Measurements from ENCODE around the gene HSPB6.

The HSPB6 gene

DNA sequence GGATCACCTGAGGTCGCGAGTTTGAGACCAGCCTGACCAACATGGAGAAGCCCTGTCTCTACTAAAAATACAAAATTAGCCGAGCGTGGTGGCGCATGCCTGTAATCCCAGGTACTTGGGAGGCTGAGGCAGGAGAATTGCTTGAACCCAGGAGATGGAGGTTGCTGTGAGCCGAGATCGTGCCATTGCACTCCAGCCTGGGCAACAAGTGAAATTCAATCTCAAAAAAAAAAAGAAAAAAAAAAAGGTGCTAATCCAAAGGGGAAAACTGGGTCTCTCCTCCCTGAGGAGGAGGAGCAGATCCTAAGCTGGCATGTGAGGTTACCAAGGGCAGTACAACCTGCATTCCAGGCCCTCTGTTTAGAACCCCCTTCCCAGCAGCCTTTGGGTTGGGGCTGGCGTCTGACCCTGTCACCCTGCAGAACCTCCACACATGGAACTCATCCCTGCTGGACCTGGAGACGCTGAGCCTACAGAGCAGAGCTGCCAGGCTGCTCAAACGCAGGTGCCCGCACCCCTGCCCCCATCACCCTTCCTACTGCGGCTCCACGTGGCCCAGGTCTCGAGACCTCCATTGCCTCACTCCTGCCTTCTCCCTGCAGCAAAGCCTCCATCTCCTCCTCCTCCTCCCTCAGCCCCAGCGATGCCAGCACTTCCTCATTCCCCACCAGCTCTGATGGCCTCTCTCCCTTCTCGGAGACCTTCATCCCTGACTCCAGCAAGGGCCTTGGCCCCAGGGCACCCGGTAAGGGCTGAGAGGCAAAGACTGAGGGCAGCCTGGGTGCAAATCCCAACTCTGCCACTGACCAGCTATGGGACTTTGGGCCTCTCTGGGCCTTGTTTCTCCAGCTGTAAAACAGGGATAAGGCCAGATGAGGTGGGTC, 7.8 kb upstream of the HSPB6 start:
- DNase-seq, result no peak

DNA sequence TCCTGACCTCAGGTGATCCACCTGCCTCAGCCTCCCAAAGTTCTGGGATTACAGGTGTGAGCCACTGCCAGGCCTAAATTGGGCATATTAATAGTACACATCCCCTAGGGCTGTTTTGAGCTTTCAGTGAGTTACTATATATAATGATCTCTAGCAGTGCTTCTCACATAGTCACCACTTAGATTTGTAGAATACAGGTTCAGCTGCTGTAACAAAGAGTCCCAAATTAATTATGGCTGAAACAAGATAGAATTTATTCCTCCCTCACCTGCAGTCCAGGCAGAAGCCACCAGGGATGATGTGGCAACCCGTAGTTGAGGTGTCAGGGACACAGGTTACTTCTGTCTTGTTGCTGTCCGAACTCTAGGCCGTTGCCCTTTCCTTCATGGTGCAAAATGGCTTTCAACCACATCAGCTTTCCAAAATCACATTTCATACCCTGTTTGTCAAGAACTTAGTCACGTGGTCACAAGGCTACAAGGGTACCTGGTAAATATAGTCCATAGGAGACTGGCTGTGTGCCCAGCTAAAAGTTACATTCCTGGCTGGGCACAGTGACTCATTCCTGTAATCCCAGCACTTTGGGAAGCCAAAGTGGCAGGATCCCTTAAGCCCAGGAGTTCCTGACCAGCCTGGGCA, 4.0 kb upstream of the HSPB6 start:
- DNase-seq, result no peak

DNA sequence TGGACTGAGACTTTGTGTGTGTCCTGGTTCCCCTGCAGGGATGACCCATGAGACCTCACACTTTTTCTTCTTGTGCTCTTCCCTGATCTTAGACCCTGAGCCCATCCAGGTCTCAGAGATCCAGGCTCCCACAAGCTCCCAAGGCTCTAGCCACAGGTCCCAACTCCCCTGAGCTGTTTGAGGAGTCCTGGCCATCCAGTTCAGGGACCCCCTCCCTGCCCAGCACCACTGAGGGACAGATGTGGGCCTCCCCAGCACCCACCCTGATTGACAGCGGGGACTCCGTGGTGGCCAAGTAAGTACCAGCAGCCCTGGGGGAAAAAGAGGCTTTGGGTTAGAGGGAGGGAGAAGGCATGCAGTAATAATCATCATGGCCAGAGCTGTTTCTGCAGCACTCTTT, 2.9 kb upstream of the HSPB6 start:
- no peak for DNase-seq

DNA sequence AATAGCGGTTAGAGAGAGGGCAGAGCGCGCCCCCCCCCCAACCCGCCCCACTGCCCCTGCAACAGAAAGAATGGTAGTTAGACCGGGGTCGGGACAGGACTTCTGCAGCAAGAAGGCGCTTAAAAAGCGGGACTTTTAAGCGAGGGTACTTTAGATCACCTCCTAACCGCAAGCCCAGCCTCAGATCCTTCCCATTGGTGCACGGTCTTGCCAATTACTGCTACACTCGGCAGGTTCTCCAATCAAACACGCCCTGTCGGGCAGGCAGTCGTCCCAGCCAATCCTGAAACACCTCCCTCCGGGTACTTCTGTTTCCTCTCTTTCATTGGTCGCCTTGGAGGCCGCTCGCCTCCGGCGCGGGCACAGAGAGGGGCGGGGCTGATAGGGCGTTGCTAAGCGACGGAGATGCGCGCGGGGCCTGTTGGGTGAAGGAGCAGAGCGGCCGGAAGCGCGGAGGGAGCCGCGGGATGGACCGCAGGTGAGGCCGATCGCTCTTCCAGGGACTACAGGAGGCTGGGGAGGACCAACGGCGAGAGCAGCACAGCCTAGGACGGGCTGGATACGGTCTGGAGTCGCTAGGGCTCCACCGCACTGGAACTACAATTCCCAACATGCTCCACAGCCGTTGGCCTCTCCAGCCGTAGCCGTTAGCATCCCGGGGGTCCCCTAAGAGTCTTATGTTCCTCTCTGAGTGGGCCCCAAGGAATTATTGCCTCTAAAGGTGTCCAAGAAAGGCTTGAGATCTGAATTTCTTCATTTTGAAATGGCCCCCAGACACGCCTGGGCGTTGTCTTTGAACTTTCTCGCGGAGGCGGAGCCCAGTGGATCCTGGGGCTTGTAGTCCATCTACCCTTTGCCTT, 1.1 kb upstream of the HSPB6 start, which contains the start of gene PROSER3:
TSS of gene PROSER3 (plus strand) at position 428 of the 860 bp plus-strand sequence. CDS start at position 468, 40 bp downstream.
- DNase-seq, result peak; percentile 97

DNA sequence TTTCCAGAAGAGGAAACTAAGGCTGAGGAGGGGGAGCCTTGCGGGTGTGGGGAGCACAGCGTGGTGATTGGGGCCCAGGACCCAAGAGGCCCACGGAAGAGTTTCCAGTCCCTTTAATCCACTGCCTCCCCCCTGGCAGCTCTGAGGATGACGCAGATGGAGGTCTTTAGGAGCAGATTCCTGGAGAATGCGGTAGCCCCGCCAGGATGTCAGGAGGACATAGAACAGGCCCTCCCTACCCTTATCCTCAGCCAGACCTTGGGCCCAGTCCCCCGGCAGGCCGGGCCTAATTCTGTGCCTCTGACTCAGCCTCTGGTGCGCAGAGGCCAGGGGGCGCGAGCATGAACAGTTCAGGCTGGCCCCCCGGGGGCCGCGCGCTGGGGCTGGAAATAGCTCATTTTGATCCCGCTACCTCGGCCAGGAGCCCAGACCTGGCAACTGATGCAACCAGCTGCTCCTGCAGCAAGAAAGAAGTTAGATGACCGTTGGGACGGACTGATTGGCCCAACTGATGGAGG, 461 bp upstream of the HSPB6 start:
- DNase-seq, result no peak

DNA sequence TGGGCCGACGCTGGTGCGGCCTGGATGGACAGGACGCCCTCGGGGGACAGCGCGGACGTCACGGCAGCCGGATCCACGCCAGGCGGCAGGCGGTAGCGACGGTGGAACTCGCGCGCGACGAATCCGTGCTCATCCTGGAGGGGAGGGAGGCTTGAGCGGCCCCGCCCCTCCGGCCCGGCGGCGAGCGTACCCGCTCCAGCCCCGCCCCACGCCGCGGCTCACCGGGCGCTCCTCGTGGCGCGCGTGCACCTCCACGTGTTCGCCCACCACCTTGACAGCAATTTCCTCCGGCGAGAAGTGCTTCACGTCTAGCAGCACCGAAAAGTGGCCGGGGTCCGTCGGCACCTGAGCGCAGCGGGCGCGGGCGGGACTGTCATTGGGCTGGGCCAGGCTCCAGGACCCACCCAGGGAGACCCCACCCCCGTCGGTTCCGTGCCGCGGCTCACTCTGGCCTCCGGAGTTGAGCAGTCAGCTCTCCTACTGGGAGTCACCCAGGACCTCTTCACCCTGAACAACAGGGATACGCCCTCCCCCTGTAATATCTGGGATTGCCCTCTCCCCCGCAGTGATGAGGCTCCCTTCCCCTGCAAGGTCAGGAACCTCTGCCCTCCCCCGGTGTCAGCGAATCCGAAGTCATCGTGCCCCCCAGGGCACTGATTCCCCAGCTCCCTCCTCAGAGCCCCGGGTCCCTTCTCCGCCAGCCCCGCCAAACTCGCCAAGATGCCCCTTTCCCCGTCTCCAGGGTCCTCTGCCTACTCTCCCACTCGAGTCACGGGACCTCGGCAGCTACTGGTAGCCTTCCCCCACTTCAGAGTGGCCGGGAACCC, 1.1 kb downstream of the HSPB6 start:
- peak; percentile 54 for DNase-seq

DNA sequence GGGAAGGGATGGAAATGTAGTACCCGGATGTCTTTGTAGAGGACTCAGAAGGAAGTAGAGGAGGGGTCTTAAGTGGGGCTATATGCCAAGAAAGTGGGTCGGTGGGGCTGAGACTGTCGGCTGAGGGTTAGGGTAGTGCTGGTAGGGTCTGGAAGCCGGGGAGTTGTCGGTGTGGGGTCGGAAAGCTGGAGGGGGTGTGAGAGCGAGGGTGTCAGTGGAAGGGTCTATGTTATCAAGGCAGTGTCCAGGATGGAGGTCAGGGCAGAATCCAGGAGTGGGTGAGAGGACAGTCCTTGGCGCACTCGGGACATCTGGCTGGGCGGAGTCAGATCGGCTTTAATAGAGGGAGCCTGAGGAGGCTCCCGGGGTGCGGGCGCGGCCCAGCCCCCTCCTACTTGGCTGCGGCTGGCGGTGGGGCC, 1.7 kb downstream of the HSPB6 start:
- DNase-seq, result no peak

DNA sequence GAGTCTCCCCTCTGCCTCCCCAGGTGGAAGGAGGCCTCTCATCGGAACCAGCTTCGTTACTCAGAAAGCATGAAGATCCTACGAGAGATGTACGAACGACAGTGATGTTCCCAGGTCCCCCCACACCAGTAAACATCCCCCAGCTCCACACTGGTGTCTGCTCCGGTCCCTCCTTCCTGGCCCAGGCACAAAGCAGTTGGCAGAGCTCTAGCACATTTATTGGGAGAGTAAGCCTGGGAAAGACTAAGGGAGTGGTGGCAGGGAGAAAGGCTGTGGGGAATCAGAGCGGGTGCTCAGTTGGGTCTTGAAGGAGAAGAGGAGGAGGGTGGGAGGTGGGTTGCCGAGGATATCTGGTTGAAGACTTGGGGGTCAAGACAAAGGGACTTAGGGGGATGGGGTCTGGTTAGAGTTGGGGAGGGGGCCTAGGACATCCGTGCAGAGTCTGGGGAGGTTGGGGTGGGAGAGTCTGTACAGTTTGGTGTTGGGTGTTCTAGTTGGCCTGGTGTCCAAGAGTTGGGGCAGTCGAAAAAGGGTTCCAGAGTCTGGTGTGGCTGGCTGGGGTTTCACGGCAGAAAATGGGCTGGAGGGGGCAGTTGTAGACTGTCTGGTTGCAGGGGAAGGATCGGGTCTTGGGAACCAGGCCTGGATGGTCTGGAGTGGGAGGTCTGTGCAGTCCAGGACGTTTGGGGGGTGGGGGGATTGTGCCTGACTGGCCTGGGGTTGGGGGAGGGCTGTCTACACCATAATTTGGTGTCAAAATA, 2.3 kb downstream of the HSPB6 start:
- DNase-seq, result no peak

DNA sequence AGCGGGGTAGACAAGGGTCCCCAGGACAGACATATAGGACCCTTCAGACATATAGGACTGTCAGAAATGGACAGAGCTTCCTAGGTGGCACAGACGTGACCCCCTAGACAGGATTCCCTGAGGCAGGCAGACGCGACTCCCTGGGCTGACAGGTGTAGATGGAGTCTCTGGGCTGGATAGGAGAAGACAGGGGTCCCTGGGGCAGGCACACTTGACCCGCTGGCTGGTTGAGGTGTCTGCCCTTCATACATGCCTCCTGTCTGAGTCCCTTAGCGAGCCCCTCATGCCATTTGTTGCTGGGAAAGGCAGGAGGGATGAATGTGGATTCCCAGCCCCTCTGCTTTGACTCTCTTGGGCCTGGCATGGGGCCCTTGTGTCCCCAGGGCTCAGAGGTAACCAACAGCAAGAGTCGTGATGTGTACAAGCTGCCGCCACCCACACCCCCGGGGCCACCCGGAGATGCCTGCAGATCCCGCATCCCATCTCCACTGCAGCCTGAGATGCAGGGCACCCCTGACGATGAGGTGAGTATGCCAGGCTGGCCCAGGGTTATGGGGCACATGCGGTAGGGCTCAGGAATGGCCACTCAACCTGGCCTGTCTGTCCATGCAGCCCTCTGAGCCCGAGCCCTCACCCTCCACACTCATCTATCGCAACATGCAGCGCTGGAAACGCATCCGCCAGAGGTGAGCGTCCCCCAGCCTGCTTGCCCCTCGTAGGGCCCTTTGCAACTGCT, 3.0 kb downstream of the HSPB6 start:
- no peak for DNase-seq

DNA sequence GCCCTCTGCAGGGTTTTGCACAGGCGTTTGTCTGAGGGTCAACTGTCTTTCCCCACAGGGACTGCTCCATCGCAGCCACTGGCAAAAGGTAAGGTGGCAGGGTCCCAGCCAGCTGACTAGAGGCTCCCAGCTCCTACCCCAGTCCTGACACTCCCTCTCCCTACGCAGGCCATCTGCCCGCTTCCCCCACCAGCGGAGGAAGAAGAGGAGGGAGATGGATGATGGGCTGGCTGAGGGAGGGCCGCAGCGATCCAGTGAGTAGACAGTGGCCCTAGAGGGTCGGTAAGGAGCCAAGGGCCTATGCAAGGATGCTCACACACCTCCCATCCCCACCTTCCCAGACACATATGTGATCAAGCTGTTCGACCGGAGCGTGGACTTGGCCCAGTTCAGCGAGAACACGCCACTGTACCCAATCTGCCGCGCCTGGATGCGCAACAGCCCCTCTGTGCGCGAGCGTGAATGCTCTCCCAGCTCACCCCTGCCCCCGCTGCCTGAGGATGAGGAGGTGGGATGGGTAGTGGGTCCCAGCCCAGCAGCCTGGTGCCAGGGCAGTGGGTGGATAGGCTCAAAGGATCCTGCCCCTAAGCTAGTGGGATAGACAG, 4.0 kb downstream of the HSPB6 start:
- DNase-seq, result no peak

DNA sequence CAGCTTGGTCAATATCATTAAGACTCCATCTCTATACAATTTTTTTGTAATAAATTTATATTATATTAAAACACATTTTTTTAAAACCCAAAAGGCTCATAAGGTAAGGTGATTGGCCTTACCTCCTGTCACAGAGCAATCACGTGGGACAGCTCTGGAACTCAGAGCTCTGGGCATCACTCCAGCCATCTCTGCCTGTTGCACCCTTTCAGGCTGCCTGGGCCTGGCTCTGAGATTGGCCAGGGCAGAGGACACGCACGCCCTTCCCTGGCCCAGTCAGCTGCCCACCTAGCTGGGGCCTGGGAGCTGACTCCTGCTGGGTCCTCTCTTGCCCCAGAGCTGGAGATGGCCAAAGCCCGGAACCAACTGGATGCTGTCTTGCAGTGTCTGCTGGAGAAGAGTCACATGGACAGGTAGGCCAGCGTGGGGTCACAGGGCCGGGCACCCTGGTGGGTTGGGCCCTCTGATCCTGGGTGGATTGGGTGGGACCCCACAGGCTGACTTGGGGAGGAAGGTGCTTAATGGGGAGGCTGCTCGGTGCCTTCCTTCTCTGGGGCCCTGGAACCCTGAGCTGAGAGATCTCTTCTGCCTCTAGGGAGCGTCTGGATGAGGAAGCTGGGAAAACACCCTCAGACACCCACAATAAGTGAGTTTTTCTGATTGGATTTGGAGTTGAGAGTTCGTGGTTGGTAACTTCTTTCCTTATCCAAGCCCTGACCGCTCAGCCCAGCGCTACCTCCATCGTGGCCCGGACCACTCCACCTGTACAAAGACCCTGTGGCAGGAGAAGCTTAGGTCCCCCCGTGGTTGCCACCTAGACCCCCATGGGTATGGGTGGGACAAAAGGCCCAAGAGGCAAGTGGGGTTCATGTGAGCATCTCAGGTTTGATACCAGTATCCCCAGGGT, 4.7 kb downstream of the HSPB6 start:
- no peak for DNase-seq

DNA sequence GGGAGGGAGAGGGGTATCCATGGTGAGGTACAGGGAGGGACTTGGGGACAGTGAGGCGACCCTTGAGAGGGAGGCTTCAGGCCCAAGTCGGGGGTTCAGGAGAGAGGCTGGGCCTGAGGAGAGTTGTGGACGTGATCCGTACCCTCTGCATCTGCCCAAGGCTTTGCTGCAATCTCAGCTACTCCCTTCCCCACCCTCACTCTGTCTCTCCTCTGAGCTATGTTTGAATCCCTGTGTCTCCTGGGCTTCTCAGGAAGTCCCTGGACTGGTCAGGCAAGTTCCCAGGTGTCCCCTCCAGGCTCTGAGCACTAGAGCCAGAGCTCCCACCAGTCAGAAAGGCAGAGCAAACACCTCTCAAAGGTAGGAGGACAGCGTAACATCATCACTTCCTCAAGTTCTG, 6.7 kb downstream of the HSPB6 start:
- no peak for DNase-seq

DNA sequence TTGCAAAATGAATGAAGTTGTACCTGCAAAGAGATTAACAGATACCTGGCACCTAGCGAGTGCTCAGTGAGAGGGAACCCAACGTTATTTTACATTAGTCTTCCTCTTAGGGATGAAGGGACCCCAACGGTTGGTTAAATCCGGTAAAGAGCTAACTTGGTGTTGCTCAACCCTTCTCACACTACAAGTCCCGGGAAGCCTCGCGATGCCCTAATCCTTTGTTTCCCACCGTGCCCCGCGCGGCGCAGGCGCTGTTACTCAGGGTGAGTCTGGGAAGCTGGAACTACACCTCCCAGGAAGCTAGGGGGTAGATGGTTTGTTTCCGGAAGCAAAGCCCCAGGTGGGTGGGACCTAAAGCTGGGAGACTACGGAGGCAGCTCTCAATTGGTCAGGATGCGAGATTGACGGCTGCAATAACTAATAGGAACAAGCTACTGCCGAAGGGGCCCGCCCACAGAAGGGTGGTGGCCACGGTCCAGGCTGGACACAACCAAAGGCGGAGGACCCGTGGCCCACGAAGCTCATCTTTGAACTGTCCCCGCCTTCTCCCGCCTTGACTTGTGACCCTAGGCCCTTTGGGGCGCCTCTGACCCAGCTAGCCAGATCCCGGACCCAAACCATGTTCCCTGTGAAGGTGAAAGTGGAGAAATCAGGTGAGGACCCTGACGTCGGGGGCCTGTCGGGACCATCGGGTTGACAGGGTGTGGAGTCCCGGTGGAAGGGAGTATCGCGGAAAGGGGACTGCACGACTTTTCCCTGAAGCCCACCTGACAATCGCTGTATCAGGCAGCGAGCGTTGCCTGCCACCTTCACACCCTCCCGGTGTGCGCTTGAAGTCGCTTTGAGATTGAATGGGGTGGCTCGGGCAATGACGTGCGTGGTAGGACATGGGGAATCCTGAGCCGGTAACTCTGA, 8.5 kb downstream of the HSPB6 start, which contains the start of gene LIN37:
TSS of gene LIN37 (plus strand) at position 471 of the 915 bp plus-strand sequence. CDS start at position 620, 149 bp downstream.
- DNase-seq, result peak; percentile 98

DNA sequence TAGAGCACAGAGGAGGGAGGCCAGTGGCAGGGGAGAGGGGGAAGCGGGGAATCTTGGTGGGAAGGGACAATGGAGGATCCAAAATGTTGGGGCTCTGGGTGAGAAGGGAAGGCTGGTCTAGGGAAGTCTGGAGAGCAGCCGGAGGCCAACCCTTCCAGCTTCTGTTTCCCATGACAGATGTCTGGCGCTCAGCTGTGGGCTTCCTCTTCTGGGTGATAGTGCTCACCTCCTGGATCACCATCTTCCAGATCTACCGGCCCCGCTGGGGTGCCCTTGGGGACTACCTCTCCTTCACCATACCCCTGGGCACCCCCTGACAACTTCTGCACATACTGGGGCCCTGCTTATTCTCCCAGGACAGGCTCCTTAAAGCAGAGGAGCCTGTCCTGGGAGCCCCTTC, 10.3 kb downstream of the HSPB6 start:
- DNase-seq, result no peak

DNA sequence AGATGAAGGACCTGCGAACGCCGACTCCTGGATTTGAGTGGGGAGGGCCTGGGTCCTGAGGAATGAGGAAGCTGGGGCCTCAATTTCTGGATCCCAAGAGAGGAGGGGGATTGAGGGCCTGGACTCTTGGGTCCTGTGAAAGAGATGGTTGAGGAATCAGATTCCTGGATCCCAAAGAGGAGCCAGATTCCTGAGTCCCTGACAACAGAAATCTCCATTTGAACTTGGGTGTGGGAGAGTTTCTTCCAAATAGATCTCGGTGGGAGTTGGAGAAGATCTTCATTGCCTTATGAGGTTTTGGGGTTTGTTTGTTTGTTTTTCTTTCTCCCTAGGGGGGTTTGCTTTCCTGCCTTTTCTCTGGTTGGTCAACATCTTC, 10.8 kb downstream of the HSPB6 start:
- DNase-seq, result no peak

DNA sequence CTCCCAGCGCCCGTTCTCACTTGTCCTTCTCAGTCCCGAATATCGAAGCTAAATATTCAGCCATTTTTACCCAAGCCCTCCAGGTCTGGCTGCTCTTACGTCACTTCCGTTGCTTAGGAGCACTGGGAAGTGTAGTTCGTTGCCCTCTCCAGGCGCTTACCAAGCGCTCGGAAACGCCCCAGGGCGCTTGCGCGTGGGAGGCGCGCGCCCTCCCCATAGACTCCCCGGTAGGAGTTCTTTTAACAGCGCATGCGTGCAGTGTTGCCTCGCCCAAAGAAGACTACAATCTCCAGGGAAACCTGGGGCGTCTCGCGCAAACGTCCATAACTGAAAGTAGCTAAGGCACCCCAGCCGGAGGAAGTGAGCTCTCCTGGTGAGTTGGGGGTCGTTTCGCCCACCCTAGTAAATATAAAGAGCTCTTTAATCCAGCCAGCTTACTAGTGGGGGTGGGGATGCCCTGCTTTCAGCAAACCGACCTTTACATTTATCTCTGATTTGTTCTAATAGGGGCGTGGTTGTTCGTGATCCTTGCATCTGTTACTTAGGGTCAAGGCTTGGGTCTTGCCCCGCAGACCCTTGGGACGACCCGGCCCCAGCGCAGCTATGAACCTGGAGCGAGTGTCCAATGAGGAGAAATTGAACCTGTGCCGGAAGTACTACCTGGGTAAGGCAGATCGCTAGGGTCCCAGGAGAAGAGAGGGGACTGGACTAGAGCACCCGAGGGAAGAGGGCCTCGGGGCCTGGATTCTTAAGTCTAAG, 11.3 kb downstream of the HSPB6 start, which contains the start of the genes PSENEN and U2AF1L4:
TSS of gene PSENEN (plus strand) at position 324 of the 759 bp plus-strand sequence. CDS start at position 604, 280 bp downstream.
TSS of gene U2AF1L4 (minus strand) at position 91 of the 759 bp plus-strand sequence. CDS start at position 64, 27 bp downstream.
- DNase-seq, result peak; percentile 96

Measured in activated effector memory CD4-positive, alpha-beta T cell treated with Interleukin-2 at 50 U/mL for 16 hours (primary cell).